C4-2B (cell line): ENCODE data around the gene SIRT3.

ENCODE experiments used
- ZFX ChIP-seq: fragments of 450-650 bp; IDR thresholded peaks from 2 replicates; pipeline ENCODE4 v1.6.1; 2017
- TF ChIP-seq, protein P1 (sequence below): fragments of 450-650 bp; conservative IDR thresholded peaks from 2 replicates; pipeline ENCODE4 v1.5.1; 2017; ENCODE audit warnings: mild to moderate bottlenecking

DNA sequence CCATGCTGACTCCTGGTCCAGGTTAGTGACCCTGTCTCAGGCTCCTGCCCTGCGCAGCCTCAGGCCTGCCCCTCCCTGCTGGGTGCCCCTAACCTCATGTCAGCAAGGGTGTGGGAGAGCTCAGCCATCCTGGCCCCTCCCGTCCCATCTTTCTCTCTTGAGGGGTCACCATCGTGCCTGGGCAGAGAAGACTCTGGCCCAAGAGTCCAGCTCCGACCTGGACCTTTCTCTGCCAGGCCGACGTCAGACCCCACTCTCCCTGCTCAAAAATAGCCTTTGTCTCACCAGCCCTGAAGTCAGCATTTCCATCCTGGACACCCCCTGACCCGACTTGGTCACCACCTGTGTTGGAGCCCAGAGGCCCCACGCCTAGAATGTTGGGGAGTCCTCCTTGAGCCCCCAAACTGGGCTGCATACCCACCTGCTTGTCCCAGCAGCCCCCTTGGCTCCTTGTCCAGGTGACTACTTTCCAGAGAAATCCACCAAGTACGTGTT, 38.4 kb downstream of the SIRT3 start:
- TF ChIP-seq, protein P1, sequence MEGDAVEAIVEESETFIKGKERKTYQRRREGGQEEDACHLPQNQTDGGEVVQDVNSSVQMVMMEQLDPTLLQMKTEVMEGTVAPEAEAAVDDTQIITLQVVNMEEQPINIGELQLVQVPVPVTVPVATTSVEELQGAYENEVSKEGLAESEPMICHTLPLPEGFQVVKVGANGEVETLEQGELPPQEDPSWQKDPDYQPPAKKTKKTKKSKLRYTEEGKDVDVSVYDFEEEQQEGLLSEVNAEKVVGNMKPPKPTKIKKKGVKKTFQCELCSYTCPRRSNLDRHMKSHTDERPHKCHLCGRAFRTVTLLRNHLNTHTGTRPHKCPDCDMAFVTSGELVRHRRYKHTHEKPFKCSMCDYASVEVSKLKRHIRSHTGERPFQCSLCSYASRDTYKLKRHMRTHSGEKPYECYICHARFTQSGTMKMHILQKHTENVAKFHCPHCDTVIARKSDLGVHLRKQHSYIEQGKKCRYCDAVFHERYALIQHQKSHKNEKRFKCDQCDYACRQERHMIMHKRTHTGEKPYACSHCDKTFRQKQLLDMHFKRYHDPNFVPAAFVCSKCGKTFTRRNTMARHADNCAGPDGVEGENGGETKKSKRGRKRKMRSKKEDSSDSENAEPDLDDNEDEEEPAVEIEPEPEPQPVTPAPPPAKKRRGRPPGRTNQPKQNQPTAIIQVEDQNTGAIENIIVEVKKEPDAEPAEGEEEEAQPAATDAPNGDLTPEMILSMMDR, result no peak
- no peak for TF ChIP-seq ZFX
